ENCODE measurements around the gene CCDC33.

DNA sequence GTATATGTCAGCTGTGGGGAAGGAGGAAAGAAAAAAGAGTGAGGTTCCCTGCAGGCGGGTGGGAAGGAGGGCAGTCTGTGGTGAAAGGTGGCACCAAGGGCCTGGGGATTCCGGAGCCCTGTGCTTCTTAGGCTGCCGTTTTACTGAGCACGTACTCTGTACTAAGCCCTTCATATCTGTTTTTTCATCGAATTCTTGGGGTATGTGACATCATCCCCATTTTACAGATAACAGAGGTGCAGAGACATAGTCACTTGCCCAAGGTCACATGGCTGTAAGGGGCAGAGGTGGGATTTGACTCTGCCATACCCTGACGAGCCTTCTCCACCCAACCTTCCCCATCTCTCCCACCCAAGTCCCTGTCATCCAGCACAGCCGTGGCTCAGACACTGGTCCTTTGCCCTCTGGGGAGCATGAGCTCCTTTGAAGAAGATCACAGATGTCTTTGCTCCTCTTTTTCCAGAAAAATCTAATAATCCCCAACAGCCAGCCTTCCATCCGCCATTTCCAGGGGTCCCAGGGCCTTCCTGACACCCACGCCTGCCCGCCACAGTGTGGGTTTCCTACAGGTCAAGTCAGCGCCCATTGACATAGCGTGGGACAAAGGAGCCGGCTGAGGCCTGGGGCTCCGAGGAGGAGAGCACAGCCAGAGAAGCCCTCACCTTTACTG, 107.1 kb downstream of the CCDC33 start:
- TF ChIP-seq, protein P1, sequence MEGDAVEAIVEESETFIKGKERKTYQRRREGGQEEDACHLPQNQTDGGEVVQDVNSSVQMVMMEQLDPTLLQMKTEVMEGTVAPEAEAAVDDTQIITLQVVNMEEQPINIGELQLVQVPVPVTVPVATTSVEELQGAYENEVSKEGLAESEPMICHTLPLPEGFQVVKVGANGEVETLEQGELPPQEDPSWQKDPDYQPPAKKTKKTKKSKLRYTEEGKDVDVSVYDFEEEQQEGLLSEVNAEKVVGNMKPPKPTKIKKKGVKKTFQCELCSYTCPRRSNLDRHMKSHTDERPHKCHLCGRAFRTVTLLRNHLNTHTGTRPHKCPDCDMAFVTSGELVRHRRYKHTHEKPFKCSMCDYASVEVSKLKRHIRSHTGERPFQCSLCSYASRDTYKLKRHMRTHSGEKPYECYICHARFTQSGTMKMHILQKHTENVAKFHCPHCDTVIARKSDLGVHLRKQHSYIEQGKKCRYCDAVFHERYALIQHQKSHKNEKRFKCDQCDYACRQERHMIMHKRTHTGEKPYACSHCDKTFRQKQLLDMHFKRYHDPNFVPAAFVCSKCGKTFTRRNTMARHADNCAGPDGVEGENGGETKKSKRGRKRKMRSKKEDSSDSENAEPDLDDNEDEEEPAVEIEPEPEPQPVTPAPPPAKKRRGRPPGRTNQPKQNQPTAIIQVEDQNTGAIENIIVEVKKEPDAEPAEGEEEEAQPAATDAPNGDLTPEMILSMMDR (conservative IDR thresholded peaks at IDR 0.05; ENCODE audit: low read depth, low read length), result no peak
- TF ChIP-seq EZH2phosphoT487 (IDR thresholded peaks at IDR 0.05; ENCODE audit: borderline replicate concordance, low read length), result no peak
- no peak for TF ChIP-seq EZH2 (IDR thresholded peaks at IDR 0.05; ENCODE audit: low read length, unreplicated experiment)

Data from PC-3 (cell line).